Testis (tissue), 3 donors: ENCODE data around the gene ABHD15. TPM values are rescaled to one million over a fixed set of nuclear protein-coding genes. Genes with fewer than 3 reads are reported as not detected.
"Not testable (repeated sequence)": the region's sequence is repeated elsewhere in the genome, so short reads cannot be mapped to it uniquely, and the experiment has no call there.

Experiments
- DNase-seq: peaks from one replicate; pipeline ENCODE4 v3.0.0-alpha.2; 2019
- H3K27ac ChIP-seq, 2 donors: fragments of 200-600 bp; sonication (generic); one replicate each; pipeline ENCODE4 v1.5.1; 2019
- H3K27me3 ChIP-seq: fragments of 200-600 bp; sonication (generic); one replicate; pipeline ENCODE4 v1.5.1; 2019
- H3K36me3 ChIP-seq: fragments of 200-600 bp; sonication (generic); one replicate; pipeline ENCODE4 v1.5.1; 2017; ENCODE audit warnings: low read depth; ENCODE audit errors: missing control alignments
- H3K4me1 ChIP-seq: fragments of 200-600 bp; sonication (generic); one replicate; pipeline ENCODE4 v1.5.1; 2019
- H3K4me3 ChIP-seq, 2 donors: fragments of 200-600 bp; sonication (generic); one replicate each; pipeline ENCODE4 v1.5.1; 2017 to 2019
- H3K9me3 ChIP-seq: fragments of 200-600 bp; sonication (generic); one replicate; pipeline ENCODE4 v1.5.1; 2017
- POLR2A ChIP-seq: fragments of 450-650 bp; IDR thresholded peaks from one replicate; pipeline ENCODE4 v1.6.1; 2017; ENCODE audit warnings: antibody characterized with exemption, mild to moderate bottlenecking, moderate library complexity
- WGBS, 2 donors: methylation state at CpG; one replicate each; pipeline ENCODE4 v1.1.5; 2018; 5-methylcytosine and 5-hydroxymethylcytosine counted together
- intact Hi-C: fragments of 100-400 bp; cut with DNase I; formaldehyde crosslinking; loops from one replicate; pipeline ENCODE4 v1.15.1; 2023; ENCODE audit warnings: low total_unique reads
- polyA plus RNA-seq: library from polyadenylated mRNA; stranded (reverse); fragments of 350-450 nt; fragmentation: Illumina TruSeq; extraction: RNeasy Lipid Tissue Mini Kit (QIAGEN cat#74804); gene quantifications from one replicate; pipeline ENCODE4 v1.2.3, GENCODE V29; 2014; ENCODE audit warnings: low read depth, low replicate concordance; ENCODE audit not compliant: insufficient read depth
- total RNA-seq, 2 donors: library from RNA; depleted of rRNA; stranded (reverse); fragments of >200 nt; gene quantifications; one replicate each; pipeline ENCODE4 v1.2.3, GENCODE V29; 2016
- TF ChIP-seq, protein P1 (sequence below), 3 experiments: fragments of 450-650 bp in 2 of 3; fragments of 200-600 bp in 1 of 3; sonication (generic) in 1 of 3; IDR thresholded peaks; one replicate each; pipeline ENCODE4 v1.5.1; 2016 to 2019; ENCODE audit warnings: antibody characterized with exemption in 3 of 3, mild to moderate bottlenecking in 2 of 3, moderate library complexity in 1 of 3

The ABHD15 gene
- total and polyA plus RNA-seq, 3 donors from 2014 or later: 4.5 to 7.1 (median 5.7) TPM

DNA sequence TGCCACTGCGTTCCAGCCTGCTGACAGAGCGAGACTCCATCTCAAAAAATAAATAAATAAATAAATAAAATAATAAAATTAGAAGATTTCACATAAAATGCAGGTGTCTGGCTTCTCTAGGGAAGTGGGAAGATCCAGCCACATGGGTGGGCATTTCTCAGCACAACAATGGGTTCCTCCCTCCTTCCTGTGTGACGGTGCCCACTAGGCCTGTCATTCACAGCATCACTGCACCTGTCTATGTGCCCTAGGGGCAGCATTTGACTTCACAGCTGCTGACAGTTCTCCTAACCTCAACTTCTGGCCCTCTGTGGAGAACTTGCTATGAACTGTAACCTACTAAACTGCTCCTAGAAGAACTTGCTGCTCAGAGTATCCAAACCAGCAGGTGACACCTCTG is 3.0 kb downstream of the ABHD15 start:
- 95 to 98% methylated on average over 3 of the region's 3 CpGs for WGBS, 2 donors
- Histone ChIP-seq H3K27ac (no peak overlapping the region), H3K36me3 (no peaks in the 10 kb centered on the region), H3K4me3 (no peak overlapping the region), H3K4me1 (peaks cover 6% of the 10 kb centered on the region), H3K27me3 (no peaks in the 10 kb centered on the region), H3K9me3 (no peaks in the 10 kb centered on the region)
- TF ChIP-seq, protein P1, sequence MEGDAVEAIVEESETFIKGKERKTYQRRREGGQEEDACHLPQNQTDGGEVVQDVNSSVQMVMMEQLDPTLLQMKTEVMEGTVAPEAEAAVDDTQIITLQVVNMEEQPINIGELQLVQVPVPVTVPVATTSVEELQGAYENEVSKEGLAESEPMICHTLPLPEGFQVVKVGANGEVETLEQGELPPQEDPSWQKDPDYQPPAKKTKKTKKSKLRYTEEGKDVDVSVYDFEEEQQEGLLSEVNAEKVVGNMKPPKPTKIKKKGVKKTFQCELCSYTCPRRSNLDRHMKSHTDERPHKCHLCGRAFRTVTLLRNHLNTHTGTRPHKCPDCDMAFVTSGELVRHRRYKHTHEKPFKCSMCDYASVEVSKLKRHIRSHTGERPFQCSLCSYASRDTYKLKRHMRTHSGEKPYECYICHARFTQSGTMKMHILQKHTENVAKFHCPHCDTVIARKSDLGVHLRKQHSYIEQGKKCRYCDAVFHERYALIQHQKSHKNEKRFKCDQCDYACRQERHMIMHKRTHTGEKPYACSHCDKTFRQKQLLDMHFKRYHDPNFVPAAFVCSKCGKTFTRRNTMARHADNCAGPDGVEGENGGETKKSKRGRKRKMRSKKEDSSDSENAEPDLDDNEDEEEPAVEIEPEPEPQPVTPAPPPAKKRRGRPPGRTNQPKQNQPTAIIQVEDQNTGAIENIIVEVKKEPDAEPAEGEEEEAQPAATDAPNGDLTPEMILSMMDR (IDR thresholded peaks at IDR 0.05): no peak
- no peak for TF ChIP-seq POLR2A
- intact Hi-C loops: no loop called here
- no peak for DNase-seq

DNA sequence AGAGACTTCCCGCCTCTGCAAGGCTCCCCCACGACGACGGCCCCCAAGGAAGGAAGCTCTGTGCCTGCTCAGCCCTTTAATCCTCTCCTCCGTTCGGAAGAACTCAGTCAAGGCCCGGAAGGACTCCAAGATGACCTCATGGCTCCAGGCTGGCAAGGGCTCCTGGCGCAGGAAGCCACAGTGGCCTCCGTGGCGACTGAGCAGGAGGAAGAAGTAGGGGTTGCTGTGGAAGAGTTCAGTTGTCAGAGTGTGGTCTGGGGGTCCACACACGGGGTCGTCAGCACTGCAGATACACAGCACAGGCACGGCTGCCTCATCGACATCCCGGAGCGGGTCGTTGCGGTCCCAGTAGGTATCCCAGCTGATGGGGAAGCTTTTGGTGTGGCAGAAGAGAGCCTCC is 4.2 kb downstream of the ABHD15 start:
- intact Hi-C loops: no loop called here
- Histone ChIP-seq H3K9me3 (no peaks in the 10 kb centered on the region), H3K4me1 (peaks cover 6% of the 10 kb centered on the region), H3K27ac (no peak overlapping the region), H3K4me3 (no peak overlapping the region), H3K36me3 (no peaks in the 10 kb centered on the region), H3K27me3 (no peaks in the 10 kb centered on the region)
- TF ChIP-seq, protein P1 (IDR thresholded peaks at IDR 0.05): no peak
- TF ChIP-seq POLR2A: no peak
- DNase-seq: no peak
- WGBS, 2 donors: 82 to 92% methylated on average over 14 to 18 of the region's 18 CpGs

DNA sequence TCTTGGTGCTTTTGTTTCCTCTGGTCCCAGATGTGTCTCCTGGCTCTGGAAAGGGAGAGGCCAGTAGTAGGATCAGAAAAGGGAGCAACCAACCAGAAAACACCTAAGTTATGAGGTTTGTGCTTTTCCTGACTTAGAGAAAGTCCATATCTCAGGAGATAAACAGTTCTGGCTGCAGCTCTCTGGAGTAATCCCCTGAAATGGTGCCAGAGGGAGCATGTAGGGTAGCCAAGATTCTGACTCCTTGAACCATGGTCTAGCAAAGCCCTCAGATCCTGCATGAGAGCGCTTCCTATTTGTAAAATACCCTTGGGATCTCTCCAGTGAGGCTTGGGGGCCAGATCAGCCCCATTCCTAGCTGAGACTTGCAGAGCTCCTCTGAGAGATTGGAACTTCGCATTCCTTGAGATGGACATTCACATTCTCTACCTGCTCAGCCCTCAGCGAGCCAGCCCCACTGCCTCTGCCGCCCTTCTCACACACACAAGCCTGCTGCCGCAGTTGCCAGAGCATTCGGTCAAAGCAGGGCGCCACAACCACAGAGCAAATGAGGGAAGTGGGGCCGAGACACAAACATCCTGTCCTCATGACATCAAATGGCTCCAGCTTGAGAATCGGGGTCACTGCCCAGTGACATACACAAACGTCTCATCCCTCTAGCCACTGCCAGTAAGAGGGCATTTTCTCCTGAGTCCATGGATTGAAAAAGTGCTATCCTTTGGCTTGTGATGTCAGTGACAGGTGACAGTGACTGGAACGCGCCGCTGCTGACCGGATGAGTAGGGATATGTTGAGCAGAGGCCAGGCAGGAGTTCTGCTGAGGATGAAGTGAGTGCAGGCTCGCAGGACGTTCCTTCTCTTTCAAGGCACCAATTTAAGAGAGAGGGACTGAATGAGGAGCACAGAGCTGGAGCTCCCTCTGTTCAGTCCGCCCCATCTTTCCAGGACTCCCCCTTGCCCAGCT is 5.0 kb downstream of the ABHD15 start:
- intact Hi-C loops: no loop called here
- H3K36me3 ChIP-seq: no peaks in the 10 kb centered on the region
- H3K9me3 ChIP-seq: no peaks in the 10 kb centered on the region
- TF ChIP-seq POLR2A: no peak
- TF ChIP-seq, protein P1 (IDR thresholded peaks at IDR 0.05): no peak
- 89 to 90% methylated on average over 17 of the region's 17 CpGs for WGBS, 2 donors
- no peak overlapping the region for H3K27ac ChIP-seq
- H3K4me1 ChIP-seq: peaks cover 6% of the 10 kb centered on the region
- DNase-seq: no peak
- H3K27me3 ChIP-seq: no peaks in the 10 kb centered on the region
- no peak overlapping the region for H3K4me3 ChIP-seq

DNA sequence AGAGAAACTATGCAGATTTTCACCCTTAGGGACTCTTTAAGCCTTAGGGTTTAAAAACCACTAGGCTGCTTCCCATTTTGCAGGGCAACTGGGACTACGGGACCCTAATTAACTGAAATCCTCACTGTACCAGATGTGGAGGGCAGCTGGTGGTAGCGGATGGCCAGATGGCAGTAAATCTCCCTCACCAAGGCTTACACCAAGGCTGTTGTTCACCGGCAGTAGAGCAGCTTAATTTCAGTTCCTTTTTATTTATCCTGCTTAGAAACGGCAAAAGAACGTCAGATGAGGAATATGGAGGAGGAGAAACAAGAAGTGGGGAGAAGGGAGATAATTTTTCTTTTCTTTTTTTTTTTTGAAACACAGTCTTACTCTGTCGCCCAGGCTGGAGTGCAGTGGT is 6.5 kb downstream of the ABHD15 start:
- no peaks in the 10 kb centered on the region for H3K36me3 ChIP-seq
- no peak overlapping the region for H3K27ac ChIP-seq
- peaks cover 6% of the 10 kb centered on the region for H3K4me1 ChIP-seq
- no peaks in the 10 kb centered on the region for H3K27me3 ChIP-seq
- no peak overlapping the region for H3K4me3 ChIP-seq
- H3K9me3 ChIP-seq: no peaks in the 10 kb centered on the region
- DNase-seq: no peak
- 69 to 72% methylated on average over 6 of the region's 6 CpGs for WGBS, 2 donors
- TF ChIP-seq POLR2A: no peak
- TF ChIP-seq, protein P1 (IDR thresholded peaks at IDR 0.05): no peak
- intact Hi-C loops: no loop called here

DNA sequence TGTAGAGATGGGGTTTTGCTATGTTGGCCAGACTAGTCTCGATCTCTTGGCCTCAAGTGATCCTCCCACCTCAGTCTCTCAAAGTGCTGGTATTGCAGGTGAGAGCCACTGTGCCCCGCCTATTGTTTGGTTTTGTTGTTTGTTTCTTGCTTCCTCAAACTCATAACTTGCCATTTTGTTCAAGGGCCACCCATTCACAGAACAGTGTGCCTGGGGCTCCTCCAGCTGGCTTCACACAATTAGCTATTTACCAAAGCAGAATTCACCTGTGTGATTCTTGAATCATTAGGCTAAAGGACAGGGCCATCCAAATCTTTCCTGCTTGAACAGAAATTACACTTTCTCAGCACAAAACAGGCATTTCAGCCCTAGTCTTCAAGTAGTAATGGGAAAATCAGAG is 7.2 kb downstream of the ABHD15 start:
- H3K27me3 ChIP-seq: no peaks in the 10 kb centered on the region
- WGBS, 2 donors: 96 to 98% methylated on average over 2 of the region's 2 CpGs
- H3K4me1 ChIP-seq: peaks cover 6% of the 10 kb centered on the region
- H3K36me3 ChIP-seq: no peaks in the 10 kb centered on the region
- no peak overlapping the region for H3K27ac ChIP-seq
- no peak for TF ChIP-seq POLR2A
- TF ChIP-seq, protein P1 (IDR thresholded peaks at IDR 0.05): no peak
- no peaks in the 10 kb centered on the region for H3K9me3 ChIP-seq
- no peak overlapping the region for H3K4me3 ChIP-seq
- no peak for DNase-seq
- intact Hi-C loops: no loop called here

DNA sequence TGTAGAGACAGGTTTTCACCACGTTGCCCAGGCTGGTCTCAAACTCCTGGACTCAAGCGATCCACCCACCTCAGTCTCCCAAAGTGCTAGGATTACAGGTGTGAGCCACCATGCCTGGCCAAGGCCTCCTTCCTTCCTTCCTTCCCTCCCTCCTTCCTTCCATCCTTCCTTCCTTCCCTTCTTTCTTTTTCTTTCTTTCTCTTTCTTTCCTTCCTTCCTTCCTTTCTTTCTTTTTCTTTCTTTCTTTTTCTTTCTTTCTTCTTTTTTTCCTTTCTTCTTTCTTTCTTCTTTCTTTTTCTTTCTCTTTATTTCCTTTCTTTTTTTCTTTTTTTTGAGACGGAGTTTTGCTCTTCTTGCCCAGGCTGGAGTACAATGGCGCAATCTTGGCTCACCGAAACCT is 8.7 kb downstream of the ABHD15 start:
- H3K27ac ChIP-seq, H3K4me1 ChIP-seq, H3K27me3 ChIP-seq, H3K9me3 ChIP-seq, intact Hi-C loops, H3K4me3 ChIP-seq, H3K36me3 ChIP-seq, DNase-seq: not testable (repeated sequence)
- 95 to 99% methylated on average over 5 of the region's 5 CpGs for WGBS, 2 donors
